ENCODE results near the gene C10orf95. TPM values are rescaled to one million over a fixed set of nuclear protein-coding genes. Genes with fewer than 3 reads are reported as not detected.

The C10orf95 gene
- total RNA-seq, 6 donors from 2014 or later = 5.9 to 27.5 (median 15.1) TPM

GRCh38 chr10:102416283-102416682 is 35.1 kb downstream of the C10orf95 start:
- H3K9me3 ChIP-seq = peaks cover 0 to 3% (median 0%) of the 10 kb centered on the region in 4 donors
- 53 to 70% methylated on average over 3 to 9 of the region's 9 CpGs for WGBS, 2 donors
- peaks cover 0 to 32% (median 6%) of the 10 kb centered on the region in 4 donors for H3K27me3 ChIP-seq
- H3K4me3 ChIP-seq = no peak overlapping the region
- H3K36me3 ChIP-seq = no peaks in the 10 kb centered on the region
- TF ChIP-seq POLR2AphosphoS5 (IDR thresholded peaks at IDR 0.05) = no peak
- no peak for TF ChIP-seq EP300 (IDR thresholded peaks at IDR 0.05)
- no peak for TF ChIP-seq CTCF (IDR thresholded peaks at IDR 0.05)
- no peak for TF ChIP-seq POLR2A (IDR thresholded peaks at IDR 0.05)
- ATAC-seq (ENCODE audit: low FRiP score in 2 of 2) (no peak), DNase-seq (no peak)
- peaks cover 16 to 18% (median 17%) of the 10 kb centered on the region in 4 donors for H3K4me1 ChIP-seq
- H3K27ac ChIP-seq = no peak overlapping the region

GRCh38 chr10:102414749-102415148 is 36.6 kb downstream of the C10orf95 start:
- ATAC-seq (ENCODE audit: low FRiP score in 2 of 2) (no peak), DNase-seq (peak in 1 of 2 donors; percentile 73)
- 30 to 33% methylated on average over 11 to 20 of the region's 20 CpGs for WGBS, 2 donors
- no peaks in the 10 kb centered on the region for H3K9me3 ChIP-seq
- H3K4me3 ChIP-seq = no peak overlapping the region
- peaks cover 0 to 48% (median 15%) of the 10 kb centered on the region in 4 donors for H3K27me3 ChIP-seq
- TF ChIP-seq POLR2AphosphoS5 (IDR thresholded peaks at IDR 0.05) = no peak
- no peak for TF ChIP-seq CTCF (IDR thresholded peaks at IDR 0.05)
- TF ChIP-seq EP300 (IDR thresholded peaks at IDR 0.05) = no peak
- TF ChIP-seq POLR2A (IDR thresholded peaks at IDR 0.05) = no peak
- no peak overlapping the region for H3K27ac ChIP-seq
- H3K4me1 ChIP-seq = peaks cover 13 to 22% (median 20%) of the 10 kb centered on the region in 4 donors
- H3K36me3 ChIP-seq = no peaks in the 10 kb centered on the region

- no peak overlapping the region for H3K4me3 ChIP-seq
- H3K27me3 ChIP-seq = peaks cover 0 to 49% (median 19%) of the 10 kb centered on the region in 4 donors
- peaks cover 10 to 21% (median 17%) of the 10 kb centered on the region in 4 donors for H3K4me1 ChIP-seq
- no peak for TF ChIP-seq CTCF (IDR thresholded peaks at IDR 0.05)
- no peak for TF ChIP-seq POLR2AphosphoS5 (IDR thresholded peaks at IDR 0.05)
- no peak for TF ChIP-seq POLR2A (IDR thresholded peaks at IDR 0.05)
- TF ChIP-seq EP300 (IDR thresholded peaks at IDR 0.05) = no peak
- ATAC-seq (ENCODE audit: low FRiP score in 2 of 2) (no peak), DNase-seq (peak in 1 of 2 donors; percentile 60)
- no peaks in the 10 kb centered on the region for H3K9me3 ChIP-seq
- H3K27ac ChIP-seq = no peak overlapping the region
- no peaks in the 10 kb centered on the region for H3K36me3 ChIP-seq
- 77 to 78% methylated on average over 11 to 16 of the region's 16 CpGs for WGBS, 2 donors
Observed at GRCh38 chr10:102413806-102414561, 37.4 kb downstream of the C10orf95 start.

- H3K36me3 ChIP-seq = no peaks in the 10 kb centered on the region
- H3K27me3 ChIP-seq = peaks cover 0 to 42% (median 22%) of the 10 kb centered on the region in 4 donors
- DNase-seq (no peak), ATAC-seq (ENCODE audit: low FRiP score in 2 of 2) (no peak)
- no peak for TF ChIP-seq POLR2AphosphoS5 (IDR thresholded peaks at IDR 0.05)
- TF ChIP-seq EP300 (IDR thresholded peaks at IDR 0.05) = no peak
- no peak for TF ChIP-seq POLR2A (IDR thresholded peaks at IDR 0.05)
- no peak for TF ChIP-seq CTCF (IDR thresholded peaks at IDR 0.05)
- H3K4me1 ChIP-seq = peaks cover 15 to 25% (median 19%) of the 10 kb centered on the region in 4 donors
- H3K4me3 ChIP-seq = no peak overlapping the region
- H3K9me3 ChIP-seq = no peaks in the 10 kb centered on the region
- no peak overlapping the region for H3K27ac ChIP-seq
- 18 to 23% methylated on average over 5 of the region's 5 CpGs for WGBS, 2 donors
Observed at GRCh38 chr10:102413053-102413705, 38.2 kb downstream of the C10orf95 start.
